ENCODE results near the gene PAN2. TPM values are rescaled to one million over a fixed set of nuclear protein-coding genes. Genes with fewer than 3 reads are reported as not detected.

The PAN2 gene
- total RNA-seq, 1 donor from 2014 or later = 15.4 TPM

DNA sequence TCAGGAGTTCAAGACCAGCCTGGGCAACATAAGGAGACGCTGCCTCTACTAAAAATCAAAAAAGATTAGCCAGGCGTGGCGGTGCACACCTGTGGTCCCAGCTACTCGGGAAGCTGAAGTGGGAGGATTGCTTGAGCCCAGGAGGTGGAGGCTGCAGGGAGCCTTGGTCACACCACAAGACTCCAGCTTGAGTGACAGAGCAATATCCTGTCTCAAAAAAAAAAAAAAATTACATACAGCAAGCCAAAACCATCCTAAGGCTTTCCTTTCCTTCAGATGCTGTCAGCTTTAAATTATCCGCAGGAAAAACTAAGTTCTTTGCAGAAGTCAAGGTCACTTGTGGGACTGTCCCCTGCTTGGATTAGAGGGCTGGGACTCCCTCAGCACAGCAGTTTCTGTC is 35.0 kb downstream of the PAN2 start:
- FAIRE-seq (no peak), DNase-seq (ENCODE audit: low read depth) (no peak)
- H3K4me2 ChIP-seq (ENCODE audit: low read length) = peak overlapping the region; percentile 96
- no peaks in the 10 kb centered on the region for H3K9me3 Mint-ChIP-seq (ENCODE audit: unreplicated experiment)
- no peaks in the 10 kb centered on the region for H3K9me3 ChIP-seq (ENCODE audit: insufficient read depth, low read depth, low read length)
- H3K27ac ChIP-seq (ENCODE audit: low read depth, low read length) = no peak overlapping the region
- peak overlapping the region; percentile 92 for H3K4me3 ChIP-seq (ENCODE audit: insufficient read depth, low read depth, low read length)
- H3K9ac ChIP-seq (ENCODE audit: low read length) = peak overlapping the region; percentile 87
- H3K4me1 Mint-ChIP-seq (ENCODE audit: low read depth, unreplicated experiment) = peaks cover 13% of the 10 kb centered on the region
- H2AFZ ChIP-seq (ENCODE audit: low read depth, low read length) = no peak overlapping the region
- peaks cover 19% of the 10 kb centered on the region for H3K4me1 ChIP-seq (ENCODE audit: insufficient read depth, low read length)
- no peaks in the 10 kb centered on the region for H3K27me3 Mint-ChIP-seq (ENCODE audit: low read depth, unreplicated experiment)
- peaks cover 4% of the 10 kb centered on the region for H3K36me3 Mint-ChIP-seq (ENCODE audit: low read depth, unreplicated experiment)
- H3K27me3 ChIP-seq (ENCODE audit: insufficient read depth, low read length) = no peaks in the 10 kb centered on the region
- H3K79me2 ChIP-seq (ENCODE audit: insufficient read depth, low read length) = peaks cover 75% of the 10 kb centered on the region
- H4K20me1 ChIP-seq (ENCODE audit: insufficient read depth, low read length) = peaks cover 38% of the 10 kb centered on the region
- peak overlapping the region; percentile 95 for H3K4me3 Mint-ChIP-seq (ENCODE audit: unreplicated experiment)
- peak overlapping the region; percentile 62 for H3K27ac Mint-ChIP-seq (ENCODE audit: unreplicated experiment)
- peaks cover 5% of the 10 kb centered on the region for H3K36me3 ChIP-seq (ENCODE audit: insufficient read depth, low read length)
- TF ChIP-seq CTCF (IDR thresholded peaks at IDR 0.05; ENCODE audit: insufficient read depth, low read depth, low read length) = no peak
- no peak for TF ChIP-seq EZH2 (IDR thresholded peaks at IDR 0.05; ENCODE audit: insufficient read depth, low read length)

DNA sequence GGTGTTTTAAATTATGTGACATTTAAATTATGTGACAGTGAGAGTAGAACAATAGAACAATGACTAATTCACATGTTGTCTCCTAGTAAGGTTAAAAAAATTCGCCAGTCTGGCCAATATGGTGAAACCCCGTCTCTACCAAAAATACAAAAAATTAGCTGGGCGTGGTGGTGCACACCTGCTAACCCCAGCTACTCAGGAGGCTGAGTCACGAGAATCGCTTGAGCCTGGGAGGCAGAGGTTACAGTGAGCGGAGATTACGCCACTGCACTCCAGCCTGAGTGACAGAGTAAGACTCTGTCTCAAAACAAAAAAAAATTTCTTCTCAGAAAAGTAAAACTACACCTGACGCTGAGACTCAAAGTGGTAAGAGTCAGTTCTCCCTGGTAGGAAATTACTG is 36.4 kb downstream of the PAN2 start:
- no peaks in the 10 kb centered on the region for H3K27me3 ChIP-seq (ENCODE audit: insufficient read depth, low read length)
- FAIRE-seq (no peak), DNase-seq (ENCODE audit: low read depth) (no peak)
- Mint-ChIP-seq H3K4me1 (ENCODE audit: low read depth, unreplicated experiment) (peaks cover 13% of the 10 kb centered on the region), H3K27ac (ENCODE audit: unreplicated experiment) (no peak overlapping the region), H3K36me3 (ENCODE audit: low read depth, unreplicated experiment) (peaks cover 4% of the 10 kb centered on the region), H3K9me3 (ENCODE audit: unreplicated experiment) (no peaks in the 10 kb centered on the region), H3K4me3 (ENCODE audit: unreplicated experiment) (peak overlapping the region; percentile 54), H3K27me3 (ENCODE audit: low read depth, unreplicated experiment) (no peaks in the 10 kb centered on the region)
- H3K79me2 ChIP-seq (ENCODE audit: insufficient read depth, low read length) = peaks cover 87% of the 10 kb centered on the region
- no peak overlapping the region for H3K9ac ChIP-seq (ENCODE audit: low read length)
- H4K20me1 ChIP-seq (ENCODE audit: insufficient read depth, low read length) = peaks cover 46% of the 10 kb centered on the region
- H2AFZ ChIP-seq (ENCODE audit: low read depth, low read length) = no peak overlapping the region
- peaks cover 8% of the 10 kb centered on the region for H3K36me3 ChIP-seq (ENCODE audit: insufficient read depth, low read length)
- no peak overlapping the region for H3K27ac ChIP-seq (ENCODE audit: low read depth, low read length)
- no peak overlapping the region for H3K4me3 ChIP-seq (ENCODE audit: insufficient read depth, low read depth, low read length)
- TF ChIP-seq EZH2 (IDR thresholded peaks at IDR 0.05; ENCODE audit: insufficient read depth, low read length) (no peak), CTCF (IDR thresholded peaks at IDR 0.05; ENCODE audit: insufficient read depth, low read depth, low read length) (no peak)
- peaks cover 19% of the 10 kb centered on the region for H3K4me1 ChIP-seq (ENCODE audit: insufficient read depth, low read length)
- H3K9me3 ChIP-seq (ENCODE audit: insufficient read depth, low read depth, low read length) = no peaks in the 10 kb centered on the region
- H3K4me2 ChIP-seq (ENCODE audit: low read length) = peak overlapping the region; percentile 96

- no peak for FAIRE-seq
- Mint-ChIP-seq H3K36me3 (ENCODE audit: low read depth, unreplicated experiment) (no peaks in the 10 kb centered on the region), H3K27ac (ENCODE audit: unreplicated experiment) (no peak overlapping the region)
Observed at GRCh38 chr12:56296295-56296694, 37.5 kb downstream of the PAN2 start.

More at GRCh38 chr12:56296295-56296694, 37.5 kb downstream of the PAN2 start:
- peaks cover 57% of the 10 kb centered on the region for H4K20me1 ChIP-seq (ENCODE audit: insufficient read depth, low read length)
- Mint-ChIP-seq H3K27me3 (ENCODE audit: low read depth, unreplicated experiment) (no peaks in the 10 kb centered on the region), H3K4me3 (ENCODE audit: unreplicated experiment) (no peak overlapping the region), H3K4me1 (ENCODE audit: low read depth, unreplicated experiment) (peaks cover 7% of the 10 kb centered on the region), H3K9me3 (ENCODE audit: unreplicated experiment) (no peaks in the 10 kb centered on the region)
- H3K4me3 ChIP-seq (ENCODE audit: insufficient read depth, low read depth, low read length) = no peak overlapping the region
- no peak overlapping the region for H2AFZ ChIP-seq (ENCODE audit: low read depth, low read length)
- H3K9me3 ChIP-seq (ENCODE audit: insufficient read depth, low read depth, low read length) = no peaks in the 10 kb centered on the region
- H3K79me2 ChIP-seq (ENCODE audit: insufficient read depth, low read length) = peaks cover 88% of the 10 kb centered on the region
- no peaks in the 10 kb centered on the region for H3K27me3 ChIP-seq (ENCODE audit: insufficient read depth, low read length)
- TF ChIP-seq CTCF (IDR thresholded peaks at IDR 0.05; ENCODE audit: insufficient read depth, low read depth, low read length) (no peak), EZH2 (IDR thresholded peaks at IDR 0.05; ENCODE audit: insufficient read depth, low read length) (no peak)
- peak overlapping the region; percentile 96 for H3K4me2 ChIP-seq (ENCODE audit: low read length)
- no peak overlapping the region for H3K27ac ChIP-seq (ENCODE audit: low read depth, low read length)
- DNase-seq (ENCODE audit: low read depth) = no peak
- H3K36me3 ChIP-seq (ENCODE audit: insufficient read depth, low read length) = peaks cover 8% of the 10 kb centered on the region
- peaks cover 19% of the 10 kb centered on the region for H3K4me1 ChIP-seq (ENCODE audit: insufficient read depth, low read length)
- no peak overlapping the region for H3K9ac ChIP-seq (ENCODE audit: low read length)
